ENCODE data around the gene TXN2.

TXN2 gene

DNA sequence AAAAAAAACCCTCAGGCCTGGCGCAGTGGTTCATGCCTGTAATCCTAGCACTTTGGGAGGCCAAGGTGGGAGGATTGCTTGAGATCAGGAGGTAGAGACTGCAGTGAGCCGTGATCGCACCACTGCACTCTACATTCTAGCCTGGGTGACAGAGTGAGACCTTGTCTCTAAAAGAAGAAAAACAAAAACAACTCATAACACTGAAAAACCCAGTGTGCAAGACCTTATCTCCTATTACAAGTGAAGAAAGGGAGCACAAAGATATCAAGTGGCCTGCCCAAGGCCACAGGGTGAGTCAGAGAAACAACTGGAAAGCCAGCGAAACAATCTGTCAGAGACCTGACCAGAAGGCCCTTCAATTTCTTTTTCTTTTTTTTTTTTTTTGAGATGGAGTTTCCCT is 2.5 kb downstream of the TXN2 start:
- Histone ChIP-seq H3K4me2 (ENCODE audit: low read length) (no peak overlapping the region), H3K9me3 (replicated peaks; ENCODE audit: low read length) (no peaks in the 10 kb centered on the region), H3K36me3 (ENCODE audit: insufficient read depth, low read length) (peaks cover 27% of the 10 kb centered on the region), H3K4me3 (ENCODE audit: low read length) (no peak overlapping the region), H3K4me1 (ENCODE audit: control insufficient read depth, insufficient read depth, low read length) (peaks cover 9% of the 10 kb centered on the region), H3K9ac (ENCODE audit: low read depth, low read length) (no peak overlapping the region), H3K27me3 (ENCODE audit: control insufficient read depth, insufficient read depth, low read length) (no peaks in the 10 kb centered on the region)

DNA sequence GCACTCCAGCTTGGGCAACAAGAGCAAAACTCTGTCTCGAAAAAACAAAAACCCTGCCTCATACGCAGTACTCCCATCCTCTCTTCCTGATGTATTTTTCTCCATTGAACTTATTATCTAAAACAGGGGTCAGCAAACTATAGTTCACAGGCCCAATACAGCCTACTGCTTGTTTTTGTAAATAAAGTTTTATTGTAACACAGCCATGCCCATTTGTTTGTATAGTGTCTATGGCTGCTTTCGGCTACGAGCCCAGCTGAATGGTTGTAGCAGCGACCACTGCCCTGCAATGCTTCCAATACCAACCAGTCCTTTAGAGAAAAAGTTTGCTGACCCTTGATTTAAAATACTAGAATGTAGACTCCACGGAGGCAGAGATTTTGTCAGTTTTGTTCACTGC is 6.1 kb downstream of the TXN2 start:
- Histone ChIP-seq H3K4me2 (ENCODE audit: low read length) (no peak overlapping the region), H3K9ac (ENCODE audit: low read depth, low read length) (no peak overlapping the region), H3K27me3 (ENCODE audit: control insufficient read depth, insufficient read depth, low read length) (no peaks in the 10 kb centered on the region), H3K4me1 (ENCODE audit: control insufficient read depth, insufficient read depth, low read length) (peaks cover 28% of the 10 kb centered on the region), H3K4me3 (ENCODE audit: low read length) (no peak overlapping the region), H3K9me3 (replicated peaks; ENCODE audit: low read length) (no peaks in the 10 kb centered on the region), H3K36me3 (ENCODE audit: insufficient read depth, low read length) (peaks cover 44% of the 10 kb centered on the region)

DNA sequence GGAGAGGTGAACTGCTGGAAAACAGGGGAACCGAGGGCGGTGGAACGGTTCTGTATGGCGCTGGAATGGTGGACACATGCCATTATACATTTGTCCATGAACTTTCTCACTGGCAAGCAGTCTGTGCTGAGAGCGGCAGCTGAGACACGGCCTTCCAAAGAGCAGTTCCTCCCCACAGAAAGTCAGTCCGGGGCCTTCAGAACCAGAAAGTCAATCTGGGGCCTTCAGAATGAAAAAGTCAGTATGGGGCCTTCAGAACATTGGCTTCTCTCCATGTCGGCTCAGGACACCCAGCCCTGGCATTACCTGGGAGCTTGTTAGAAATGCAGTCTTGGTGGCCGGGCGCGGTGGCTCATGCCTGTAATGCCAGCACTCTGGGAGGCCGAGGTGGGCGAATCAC is 8.8 kb downstream of the TXN2 start:
- Histone ChIP-seq H3K4me1 (ENCODE audit: control insufficient read depth, insufficient read depth, low read length) (peaks cover 46% of the 10 kb centered on the region), H3K4me2 (ENCODE audit: low read length) (no peak overlapping the region), H3K36me3 (ENCODE audit: insufficient read depth, low read length) (peaks cover 40% of the 10 kb centered on the region), H3K9ac (ENCODE audit: low read depth, low read length) (peak overlapping the region; percentile 38), H3K4me3 (ENCODE audit: low read length) (no peak overlapping the region), H3K9me3 (replicated peaks; ENCODE audit: low read length) (no peaks in the 10 kb centered on the region), H3K27me3 (ENCODE audit: control insufficient read depth, insufficient read depth, low read length) (no peaks in the 10 kb centered on the region)

DNA sequence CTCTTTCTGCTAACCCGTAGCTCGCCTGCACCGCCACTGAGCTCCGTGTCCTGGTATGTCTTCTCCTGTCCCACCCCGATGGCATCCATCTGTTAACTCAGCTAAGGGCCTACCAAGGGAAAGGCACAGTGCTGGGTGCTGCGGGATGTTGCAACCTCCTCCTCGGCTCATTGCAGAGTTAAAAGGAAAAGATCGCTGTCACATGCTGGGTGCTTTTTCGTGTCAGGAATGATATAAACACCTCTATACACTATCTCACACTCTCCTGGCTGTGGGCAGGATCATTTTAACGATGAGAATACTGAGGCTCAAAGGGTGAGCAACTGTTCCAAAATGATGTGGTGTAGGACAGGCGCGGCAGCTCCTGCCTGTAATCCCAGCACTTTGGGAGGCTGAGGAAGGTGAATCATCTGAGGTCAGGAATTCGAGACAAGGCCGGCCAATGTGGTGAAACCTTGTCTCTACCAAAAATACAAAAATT is 10.1 kb downstream of the TXN2 start:
- peaks cover 59% of the 10 kb centered on the region for H3K4me1 ChIP-seq (ENCODE audit: control insufficient read depth, insufficient read depth, low read length)
- H3K9ac ChIP-seq (ENCODE audit: low read depth, low read length), result peak overlapping the region; percentile 47
- no peaks in the 10 kb centered on the region for H3K9me3 ChIP-seq (replicated peaks; ENCODE audit: low read length)
- no peak overlapping the region for H3K4me3 ChIP-seq (ENCODE audit: low read length)
- no peaks in the 10 kb centered on the region for H3K27me3 ChIP-seq (ENCODE audit: control insufficient read depth, insufficient read depth, low read length)
- H3K36me3 ChIP-seq (ENCODE audit: insufficient read depth, low read length), result peaks cover 30% of the 10 kb centered on the region
- peak overlapping the region; percentile 4 for H3K4me2 ChIP-seq (ENCODE audit: low read length)

DNA sequence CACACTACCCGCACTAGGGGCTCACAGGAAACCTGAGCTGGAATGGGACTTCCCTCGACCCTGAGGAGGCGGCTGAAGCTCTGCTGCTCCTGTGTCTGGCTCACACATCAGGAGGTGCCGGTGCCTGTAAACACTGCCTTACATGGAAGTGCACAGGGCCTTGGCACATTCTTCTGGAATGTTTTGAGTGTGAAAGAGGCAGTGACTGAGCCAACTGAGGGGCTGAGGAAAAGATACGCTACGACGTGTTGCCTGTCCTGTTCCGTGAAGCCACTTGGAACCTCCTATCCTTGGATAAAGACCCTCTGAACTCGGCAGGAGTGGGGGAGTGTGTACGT is 10.5 kb downstream of the TXN2 start:
- Histone ChIP-seq H3K27me3 (ENCODE audit: control insufficient read depth, insufficient read depth, low read length) (no peaks in the 10 kb centered on the region), H3K9ac (ENCODE audit: low read depth, low read length) (peak overlapping the region; percentile 47), H3K4me3 (ENCODE audit: low read length) (no peak overlapping the region), H3K4me2 (ENCODE audit: low read length) (peak overlapping the region; percentile 4), H3K36me3 (ENCODE audit: insufficient read depth, low read length) (peaks cover 28% of the 10 kb centered on the region), H3K4me1 (ENCODE audit: control insufficient read depth, insufficient read depth, low read length) (peaks cover 63% of the 10 kb centered on the region), H3K9me3 (replicated peaks; ENCODE audit: low read length) (no peaks in the 10 kb centered on the region)

DNA sequence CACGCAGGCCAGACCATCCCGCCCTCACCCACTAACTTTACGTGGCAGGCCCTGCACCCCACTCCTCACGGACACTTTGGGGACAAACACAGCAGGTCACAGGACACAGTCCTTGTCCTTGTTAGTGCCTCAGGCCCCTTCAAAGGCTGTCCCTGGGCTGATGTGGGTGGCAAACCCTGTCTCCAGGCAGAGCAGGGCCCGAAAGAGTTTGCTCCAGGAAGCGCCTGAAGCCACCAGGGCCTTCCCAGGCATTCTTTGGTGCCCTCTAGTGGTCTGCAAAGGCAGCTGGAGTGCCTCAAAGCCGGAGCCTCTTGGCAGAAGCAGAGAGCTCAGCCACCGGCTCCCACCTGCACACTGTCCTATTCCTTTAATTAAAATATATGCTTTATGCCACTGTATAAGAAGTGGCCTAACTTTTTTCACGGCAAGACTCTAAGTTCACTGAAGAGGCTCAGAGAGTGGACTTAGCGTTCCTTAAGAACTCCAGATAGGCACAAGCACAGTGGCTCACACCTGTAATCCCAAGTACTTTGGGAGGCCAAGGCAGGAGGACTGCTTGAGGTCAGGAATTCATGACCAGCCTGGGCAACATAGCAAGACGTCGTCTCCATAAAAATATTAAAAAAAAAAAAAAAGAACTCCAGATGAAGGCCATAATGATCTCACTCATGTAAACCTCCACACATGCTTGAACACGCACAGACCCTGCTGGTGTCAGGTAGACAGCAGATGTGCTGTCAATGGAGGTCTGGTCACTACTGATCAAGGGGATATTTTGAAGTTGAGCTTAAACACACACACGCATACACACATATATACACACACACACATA is 11.1 kb downstream of the TXN2 start:
- H3K9me3 ChIP-seq (replicated peaks; ENCODE audit: low read length), result no peaks in the 10 kb centered on the region
- no peak overlapping the region for H3K4me3 ChIP-seq (ENCODE audit: low read length)
- peaks cover 23% of the 10 kb centered on the region for H3K36me3 ChIP-seq (ENCODE audit: insufficient read depth, low read length)
- no peaks in the 10 kb centered on the region for H3K27me3 ChIP-seq (ENCODE audit: control insufficient read depth, insufficient read depth, low read length)
- no peak overlapping the region for H3K4me2 ChIP-seq (ENCODE audit: low read length)
- peaks cover 69% of the 10 kb centered on the region for H3K4me1 ChIP-seq (ENCODE audit: control insufficient read depth, insufficient read depth, low read length)
- peak overlapping the region; percentile 47 for H3K9ac ChIP-seq (ENCODE audit: low read depth, low read length)

DNA sequence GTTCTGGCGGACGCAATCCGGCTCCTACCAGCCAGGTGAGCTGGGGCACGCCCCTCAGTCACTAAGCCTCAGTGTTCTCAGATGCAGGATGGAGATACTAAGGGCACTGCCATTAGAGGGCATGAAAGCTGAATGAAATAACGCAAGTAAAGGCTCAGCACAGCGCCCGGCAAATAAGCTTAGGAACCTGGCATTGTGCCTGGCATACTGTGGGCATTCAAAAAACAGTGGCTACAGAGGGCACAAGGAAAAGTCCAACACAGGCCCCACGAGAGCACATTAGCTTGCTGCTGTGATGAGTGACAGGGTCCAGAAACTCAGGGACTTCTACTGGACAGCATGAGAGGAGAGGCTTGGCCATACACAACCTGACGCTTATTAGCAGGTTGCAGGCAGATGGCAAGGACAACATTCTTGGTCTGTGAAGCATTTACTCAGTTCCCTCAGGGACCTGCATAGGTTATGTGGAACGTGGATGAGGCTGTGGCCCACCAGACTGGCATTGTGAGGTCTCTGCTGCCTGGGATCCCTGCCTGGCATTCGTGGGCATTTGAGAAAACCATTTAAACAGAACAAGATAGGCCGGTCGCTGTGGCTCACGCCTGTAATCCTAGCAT is 12.2 kb downstream of the TXN2 start:
- Histone ChIP-seq H3K4me1 (ENCODE audit: control insufficient read depth, insufficient read depth, low read length) (peaks cover 79% of the 10 kb centered on the region), H3K9me3 (replicated peaks; ENCODE audit: low read length) (no peaks in the 10 kb centered on the region), H3K4me2 (ENCODE audit: low read length) (no peak overlapping the region), H3K36me3 (ENCODE audit: insufficient read depth, low read length) (peaks cover 20% of the 10 kb centered on the region), H3K4me3 (ENCODE audit: low read length) (no peak overlapping the region), H3K27me3 (ENCODE audit: control insufficient read depth, insufficient read depth, low read length) (no peaks in the 10 kb centered on the region), H3K9ac (ENCODE audit: low read depth, low read length) (no peak overlapping the region)

DNA sequence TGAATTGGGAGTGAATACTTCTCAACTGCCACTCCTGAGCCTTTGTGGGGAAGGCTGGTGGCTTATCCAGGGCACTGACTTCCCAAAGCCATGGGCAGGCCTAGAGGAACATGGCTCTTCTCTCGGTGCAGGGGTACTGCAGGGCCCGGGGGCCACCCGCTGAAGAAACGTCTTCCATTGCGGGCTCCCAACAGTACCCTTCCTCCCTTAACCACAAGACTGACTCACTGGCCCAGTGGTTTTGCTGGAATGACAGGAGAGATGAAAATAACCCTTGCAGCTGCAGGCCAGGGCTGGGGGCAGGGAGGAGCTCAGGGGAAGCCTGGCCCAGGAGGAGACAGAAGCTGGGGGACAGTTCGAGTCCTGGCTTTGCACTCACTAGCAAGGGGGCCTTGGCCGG is 13.5 kb downstream of the TXN2 start:
- H3K4me1 ChIP-seq (ENCODE audit: control insufficient read depth, insufficient read depth, low read length), result peaks cover 88% of the 10 kb centered on the region
- peak overlapping the region; percentile 58 for H3K4me3 ChIP-seq (ENCODE audit: low read length)
- no peaks in the 10 kb centered on the region for H3K9me3 ChIP-seq (replicated peaks; ENCODE audit: low read length)
- H3K9ac ChIP-seq (ENCODE audit: low read depth, low read length), result peak overlapping the region; percentile 75
- H3K27me3 ChIP-seq (ENCODE audit: control insufficient read depth, insufficient read depth, low read length), result no peaks in the 10 kb centered on the region
- H3K36me3 ChIP-seq (ENCODE audit: insufficient read depth, low read length), result peaks cover 11% of the 10 kb centered on the region
- peak overlapping the region; percentile 82 for H3K4me2 ChIP-seq (ENCODE audit: low read length)

DNA sequence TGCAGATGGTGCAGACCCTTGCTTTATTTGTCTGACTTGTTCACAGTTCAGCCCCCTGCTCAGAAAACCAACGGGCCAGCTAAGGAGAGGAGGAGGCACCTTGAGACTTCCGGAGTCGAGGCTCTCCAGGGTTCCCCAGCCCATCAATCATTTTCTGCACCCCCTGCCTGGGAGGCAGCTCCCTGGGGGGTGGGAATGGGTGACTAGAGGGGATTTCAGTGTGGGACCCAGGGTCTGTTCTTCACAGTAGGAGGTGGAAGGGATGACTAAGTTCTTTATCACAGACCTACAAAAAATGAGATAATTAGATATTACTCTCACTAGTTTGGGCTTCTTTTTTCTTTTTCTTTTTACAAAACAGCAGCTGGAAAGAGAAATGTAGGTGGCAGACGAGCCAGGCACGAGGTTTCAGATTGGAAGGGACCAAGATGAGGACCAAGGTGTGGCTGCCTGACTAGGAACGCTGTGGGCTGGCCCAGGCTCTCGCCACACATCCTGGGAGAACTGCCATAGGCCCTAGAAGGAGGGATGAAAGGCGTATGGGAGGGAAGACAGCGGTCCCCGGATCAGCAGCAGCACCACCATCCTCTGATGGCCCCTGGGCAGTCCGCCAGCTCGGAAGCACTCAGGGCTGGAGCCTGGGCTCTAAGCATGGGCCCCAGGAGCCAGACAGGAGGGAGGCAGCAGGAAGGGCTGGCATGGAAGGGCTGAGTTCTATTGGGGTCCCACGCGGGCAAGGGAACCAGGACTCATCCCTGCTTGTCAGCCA is 14.2 kb downstream of the TXN2 start:
- H3K4me3 ChIP-seq (ENCODE audit: low read length), result peak overlapping the region; percentile 58
- H3K9ac ChIP-seq (ENCODE audit: low read depth, low read length), result peak overlapping the region; percentile 75
- no peaks in the 10 kb centered on the region for H3K27me3 ChIP-seq (ENCODE audit: control insufficient read depth, insufficient read depth, low read length)
- H3K9me3 ChIP-seq (replicated peaks; ENCODE audit: low read length), result no peaks in the 10 kb centered on the region
- peak overlapping the region; percentile 82 for H3K4me2 ChIP-seq (ENCODE audit: low read length)
- H3K36me3 ChIP-seq (ENCODE audit: insufficient read depth, low read length), result peaks cover 6% of the 10 kb centered on the region
- H3K4me1 ChIP-seq (ENCODE audit: control insufficient read depth, insufficient read depth, low read length), result peaks cover 86% of the 10 kb centered on the region

DNA sequence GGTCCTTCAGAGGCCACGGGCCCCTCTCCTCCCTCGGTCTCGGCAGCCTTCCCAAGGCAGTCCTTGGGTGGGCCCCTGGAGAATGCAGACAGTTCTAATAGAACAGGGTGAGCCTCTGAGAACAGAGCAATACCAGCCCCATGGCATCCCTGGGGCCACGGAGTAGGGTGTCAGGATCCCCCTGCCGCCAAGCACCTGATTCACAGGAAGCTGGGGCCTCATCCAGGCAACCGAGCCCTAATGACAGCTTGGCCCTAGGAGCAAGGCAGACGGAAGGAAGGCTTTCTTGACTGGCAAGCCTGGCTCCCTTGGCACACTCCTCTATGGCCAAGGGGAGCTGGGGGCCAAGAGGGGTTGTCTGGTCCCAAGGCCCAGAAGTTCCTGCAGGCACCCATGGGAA is 15.2 kb downstream of the TXN2 start:
- H3K4me1 ChIP-seq (ENCODE audit: control insufficient read depth, insufficient read depth, low read length), result peaks cover 84% of the 10 kb centered on the region
- no peaks in the 10 kb centered on the region for H3K9me3 ChIP-seq (replicated peaks; ENCODE audit: low read length)
- H3K27me3 ChIP-seq (ENCODE audit: control insufficient read depth, insufficient read depth, low read length), result no peaks in the 10 kb centered on the region
- no peak overlapping the region for H3K4me3 ChIP-seq (ENCODE audit: low read length)
- no peak overlapping the region for H3K4me2 ChIP-seq (ENCODE audit: low read length)
- no peak overlapping the region for H3K9ac ChIP-seq (ENCODE audit: low read depth, low read length)
- H3K36me3 ChIP-seq (ENCODE audit: insufficient read depth, low read length), result peaks cover 5% of the 10 kb centered on the region

DNA sequence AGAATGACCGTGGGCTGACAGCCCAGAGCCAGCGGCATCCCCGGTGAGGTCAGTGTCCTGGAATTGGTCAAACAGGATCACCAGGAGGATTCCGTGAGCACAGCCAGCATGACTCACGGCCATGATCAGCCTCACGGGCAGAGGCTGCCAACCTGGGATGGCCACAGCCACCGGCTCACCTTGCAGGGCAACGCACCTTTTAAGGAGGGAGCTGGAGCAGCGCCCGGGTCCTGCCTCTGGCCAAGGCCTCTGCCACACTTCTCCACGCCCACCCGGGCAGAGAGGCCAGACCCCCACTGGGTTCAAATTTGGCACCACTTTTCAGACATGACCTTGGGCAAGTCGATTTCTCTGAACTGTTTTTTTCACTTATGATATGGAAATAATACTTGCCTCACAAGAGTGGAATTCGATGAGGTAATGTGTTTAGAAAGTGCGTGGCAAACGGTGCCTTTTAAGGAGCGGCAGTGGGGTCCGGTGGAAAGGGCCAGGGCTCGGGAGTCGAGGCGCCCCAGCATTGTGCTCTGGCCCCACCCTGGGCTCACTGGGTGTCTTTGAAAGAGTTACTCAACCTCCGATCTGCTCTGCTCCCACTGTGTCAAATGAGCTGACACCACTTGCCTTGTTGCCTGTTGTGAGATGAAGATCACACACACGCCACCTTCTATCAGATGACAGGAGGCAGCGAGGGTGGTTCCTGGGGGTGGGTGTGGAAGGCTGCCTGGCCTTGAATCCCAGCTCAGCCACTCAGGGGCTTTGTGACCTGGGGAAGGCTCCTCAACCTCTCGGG is 16.0 kb downstream of the TXN2 start:
- H3K4me2 ChIP-seq (ENCODE audit: low read length), result peak overlapping the region; percentile 48
- H3K4me3 ChIP-seq (ENCODE audit: low read length), result no peak overlapping the region
- H3K9me3 ChIP-seq (replicated peaks; ENCODE audit: low read length), result no peaks in the 10 kb centered on the region
- H3K36me3 ChIP-seq (ENCODE audit: insufficient read depth, low read length), result no peaks in the 10 kb centered on the region
- H3K9ac ChIP-seq (ENCODE audit: low read depth, low read length), result peak overlapping the region; percentile 44
- H3K27me3 ChIP-seq (ENCODE audit: control insufficient read depth, insufficient read depth, low read length), result no peaks in the 10 kb centered on the region
- H3K4me1 ChIP-seq (ENCODE audit: control insufficient read depth, insufficient read depth, low read length), result peaks cover 76% of the 10 kb centered on the region
